Femur (tissue), 1 donor: ENCODE data around the gene EIF3M.
"Not testable (repeated sequence)": the region's sequence is repeated elsewhere in the genome, so short reads cannot be mapped to it uniquely, and the experiment has no call there.

Experiments
- DNase-seq: peaks from one replicate; pipeline ENCODE4 v3.0.0-alpha.2; 2017

EIF3M gene

GRCh38 chr11:32597921-32598320 is 14.3 kb downstream of the EIF3M start:
- no peak for DNase-seq

GRCh38 chr11:32602657-32603415 is 19.2 kb downstream of the EIF3M start:
- DNase-seq = no peak

- DNase-seq = no peak
Measured at GRCh38 chr11:32606220-32606619, 22.6 kb downstream of the EIF3M start.

GRCh38 chr11:32608826-32609225 is 25.2 kb downstream of the EIF3M start:
- DNase-seq = not testable (repeated sequence)

GRCh38 chr11:32610797-32611352 is 27.2 kb downstream of the EIF3M start:
- DNase-seq = no peak

- no peak for DNase-seq
Measured at GRCh38 chr11:32613500-32614151, 30.0 kb downstream of the EIF3M start.

GRCh38 chr11:32615422-32615821 is 31.8 kb downstream of the EIF3M start:
- DNase-seq = no peak

- no peak for DNase-seq
Measured at GRCh38 chr11:32616903-32617302, 33.3 kb downstream of the EIF3M start.

GRCh38 chr11:32630844-32631243 is 47.2 kb downstream of the EIF3M start:
- DNase-seq = no peak

GRCh38 chr11:32635819-32636218 is 52.2 kb downstream of the EIF3M start:
- no peak for DNase-seq

- DNase-seq = no peak
Measured at GRCh38 chr11:32641361-32641760, 57.7 kb downstream of the EIF3M start.

- DNase-seq = no peak
Measured at GRCh38 chr11:32643526-32643925, 59.9 kb downstream of the EIF3M start.
